AG09319 (cell line): ENCODE data around the gene NCBP3.

ENCODE experiments used
- DNase-seq: peaks from one replicate; pipeline ENCODE4 v3.0.0-alpha.2; 2010; ENCODE audit warnings: low read depth; ENCODE audit errors: extremely low read depth
- TF ChIP-seq, protein P1 (sequence below): IDR thresholded peaks from 2 replicates; pipeline ENCODE4 v1.5.1; 2011; ENCODE audit warnings: low read depth, mild to moderate bottlenecking, inconsistent platforms, low read length, moderate library complexity

NCBP3 gene

DNA sequence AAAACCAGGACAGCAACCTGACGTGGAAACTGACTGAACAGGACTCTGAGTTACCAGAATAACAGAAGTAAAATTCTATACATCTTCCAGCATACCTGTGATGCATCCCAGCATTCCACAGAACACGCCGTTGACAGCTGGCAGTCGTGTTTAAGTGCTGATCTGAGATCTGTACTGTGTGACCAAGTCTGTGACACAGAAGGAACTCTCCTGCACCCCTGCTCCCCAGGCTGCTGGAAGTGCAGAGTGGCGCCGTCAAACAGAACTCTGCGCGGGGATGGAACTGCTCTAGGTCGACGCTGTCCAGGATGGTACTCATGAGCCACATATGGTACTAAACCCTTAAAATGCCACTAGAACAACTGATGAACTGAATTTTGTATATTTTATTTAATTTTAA lies 44.3 kb downstream of the NCBP3 start:
- TF ChIP-seq, protein P1, sequence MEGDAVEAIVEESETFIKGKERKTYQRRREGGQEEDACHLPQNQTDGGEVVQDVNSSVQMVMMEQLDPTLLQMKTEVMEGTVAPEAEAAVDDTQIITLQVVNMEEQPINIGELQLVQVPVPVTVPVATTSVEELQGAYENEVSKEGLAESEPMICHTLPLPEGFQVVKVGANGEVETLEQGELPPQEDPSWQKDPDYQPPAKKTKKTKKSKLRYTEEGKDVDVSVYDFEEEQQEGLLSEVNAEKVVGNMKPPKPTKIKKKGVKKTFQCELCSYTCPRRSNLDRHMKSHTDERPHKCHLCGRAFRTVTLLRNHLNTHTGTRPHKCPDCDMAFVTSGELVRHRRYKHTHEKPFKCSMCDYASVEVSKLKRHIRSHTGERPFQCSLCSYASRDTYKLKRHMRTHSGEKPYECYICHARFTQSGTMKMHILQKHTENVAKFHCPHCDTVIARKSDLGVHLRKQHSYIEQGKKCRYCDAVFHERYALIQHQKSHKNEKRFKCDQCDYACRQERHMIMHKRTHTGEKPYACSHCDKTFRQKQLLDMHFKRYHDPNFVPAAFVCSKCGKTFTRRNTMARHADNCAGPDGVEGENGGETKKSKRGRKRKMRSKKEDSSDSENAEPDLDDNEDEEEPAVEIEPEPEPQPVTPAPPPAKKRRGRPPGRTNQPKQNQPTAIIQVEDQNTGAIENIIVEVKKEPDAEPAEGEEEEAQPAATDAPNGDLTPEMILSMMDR: no peak

DNA sequence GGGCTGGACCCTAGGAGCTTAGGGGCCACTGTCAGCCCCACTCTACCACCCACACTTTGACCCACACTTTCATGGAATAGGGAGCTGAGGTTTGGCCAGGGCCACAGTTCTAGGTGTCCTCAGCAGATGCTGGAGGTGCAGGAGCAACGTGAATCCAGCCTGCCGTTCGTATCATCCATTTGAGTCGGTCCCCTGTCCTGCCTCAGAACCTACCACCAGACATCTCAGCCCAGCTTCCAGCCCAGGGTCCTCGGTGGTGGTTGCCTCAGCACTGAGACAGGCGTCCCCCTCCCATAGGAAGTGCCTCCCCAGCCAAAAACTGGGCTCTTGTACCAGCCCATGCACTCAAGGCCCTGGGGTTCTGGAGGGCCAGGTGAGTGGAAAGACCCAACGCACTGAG lies 44.7 kb downstream of the NCBP3 start:
- DNase-seq: no peak

More for the DNA sequence above, 44.3 kb downstream of the NCBP3 start:
- no peak for DNase-seq

DNA sequence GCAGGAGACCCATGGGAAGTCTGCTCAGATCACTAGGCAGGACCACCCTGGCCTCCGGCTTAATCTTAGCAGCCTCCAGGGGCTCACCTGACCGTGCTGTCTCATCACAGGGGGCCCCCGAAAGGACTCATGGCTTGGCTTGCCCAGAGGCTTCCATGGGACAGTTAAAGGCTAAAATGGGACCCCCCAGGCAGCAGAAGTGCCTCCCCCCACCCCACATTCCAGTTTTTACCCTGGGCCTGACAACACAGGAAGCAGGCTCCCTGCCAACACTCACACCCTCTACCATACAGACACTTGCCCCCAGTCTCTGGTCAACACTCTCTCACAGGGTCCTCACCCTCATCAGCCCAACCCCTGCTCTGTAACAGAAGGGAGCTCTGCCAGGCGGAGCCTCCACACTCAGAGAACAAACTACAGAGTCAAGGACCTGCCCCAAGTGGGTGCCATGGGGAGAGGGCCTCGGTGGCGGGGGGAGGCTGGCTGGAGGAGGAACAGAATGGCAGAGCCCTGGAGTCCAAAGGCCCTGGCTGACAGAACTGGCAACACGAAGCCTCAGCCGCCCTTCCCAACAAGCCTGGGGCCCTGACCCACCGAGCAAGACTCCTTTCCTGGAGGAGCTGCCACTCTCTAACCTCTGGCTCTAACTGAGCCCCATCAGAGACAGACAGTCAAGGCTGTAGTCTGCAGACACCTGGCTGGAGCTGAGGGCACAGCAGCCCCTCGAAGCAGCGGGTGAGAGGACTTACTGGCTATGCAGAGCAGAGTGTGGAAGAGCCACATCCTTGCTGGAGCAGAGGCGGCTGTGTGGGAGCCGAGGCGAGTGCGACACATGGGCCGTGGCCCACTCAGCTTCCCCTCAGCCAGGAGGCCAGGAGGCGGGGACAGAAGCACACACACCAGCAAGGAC lies 45.4 kb downstream of the NCBP3 start, which contains the start of gene ITGAE:
TSS of gene ITGAE (minus strand) at position 827 of the 910 bp plus-strand sequence. CDS start at position 783, 44 bp downstream.
- TF ChIP-seq, protein P1: no peak
- no peak for DNase-seq

More for the DNA sequence above, 44.7 kb downstream of the NCBP3 start:
- TF ChIP-seq, protein P1: no peak

DNA sequence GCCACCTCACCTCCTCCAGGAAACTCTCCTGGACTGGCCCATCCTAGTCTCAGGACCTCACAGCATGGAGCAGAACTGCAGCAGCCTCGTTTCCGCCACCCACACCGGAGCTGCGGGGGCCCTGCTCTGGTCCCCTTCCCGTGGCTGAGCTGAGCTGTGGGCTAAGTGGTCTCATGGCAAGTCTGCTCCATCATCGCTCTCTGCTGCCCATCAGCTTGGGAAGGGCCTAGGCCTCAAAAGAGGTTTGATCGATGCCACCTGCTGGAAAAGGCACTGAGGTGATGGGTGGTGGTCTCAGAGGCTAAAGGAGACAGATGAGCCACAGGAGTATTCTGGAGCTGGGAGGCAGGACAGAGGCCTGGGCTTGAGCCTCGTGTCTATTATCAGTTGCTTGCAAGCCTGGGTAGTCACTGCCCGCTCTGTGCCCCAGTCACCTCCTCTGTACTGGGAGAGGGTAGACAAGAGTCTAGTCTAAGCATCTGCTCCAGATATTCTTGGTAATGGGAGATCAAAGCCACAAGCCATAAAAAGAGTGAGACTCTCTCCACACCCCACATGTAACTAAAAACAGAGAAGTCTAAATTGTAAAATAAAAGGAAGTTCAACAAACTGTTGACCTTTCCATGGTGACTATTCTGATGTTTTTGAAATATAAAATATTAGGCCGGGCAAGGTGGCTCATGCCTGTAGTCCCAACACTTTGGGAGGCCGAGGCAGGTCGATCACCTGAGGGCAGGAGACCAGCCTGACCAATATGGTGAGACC lies 46.7 kb downstream of the NCBP3 start:
- DNase-seq: no peak
- TF ChIP-seq, protein P1: no peak

DNA sequence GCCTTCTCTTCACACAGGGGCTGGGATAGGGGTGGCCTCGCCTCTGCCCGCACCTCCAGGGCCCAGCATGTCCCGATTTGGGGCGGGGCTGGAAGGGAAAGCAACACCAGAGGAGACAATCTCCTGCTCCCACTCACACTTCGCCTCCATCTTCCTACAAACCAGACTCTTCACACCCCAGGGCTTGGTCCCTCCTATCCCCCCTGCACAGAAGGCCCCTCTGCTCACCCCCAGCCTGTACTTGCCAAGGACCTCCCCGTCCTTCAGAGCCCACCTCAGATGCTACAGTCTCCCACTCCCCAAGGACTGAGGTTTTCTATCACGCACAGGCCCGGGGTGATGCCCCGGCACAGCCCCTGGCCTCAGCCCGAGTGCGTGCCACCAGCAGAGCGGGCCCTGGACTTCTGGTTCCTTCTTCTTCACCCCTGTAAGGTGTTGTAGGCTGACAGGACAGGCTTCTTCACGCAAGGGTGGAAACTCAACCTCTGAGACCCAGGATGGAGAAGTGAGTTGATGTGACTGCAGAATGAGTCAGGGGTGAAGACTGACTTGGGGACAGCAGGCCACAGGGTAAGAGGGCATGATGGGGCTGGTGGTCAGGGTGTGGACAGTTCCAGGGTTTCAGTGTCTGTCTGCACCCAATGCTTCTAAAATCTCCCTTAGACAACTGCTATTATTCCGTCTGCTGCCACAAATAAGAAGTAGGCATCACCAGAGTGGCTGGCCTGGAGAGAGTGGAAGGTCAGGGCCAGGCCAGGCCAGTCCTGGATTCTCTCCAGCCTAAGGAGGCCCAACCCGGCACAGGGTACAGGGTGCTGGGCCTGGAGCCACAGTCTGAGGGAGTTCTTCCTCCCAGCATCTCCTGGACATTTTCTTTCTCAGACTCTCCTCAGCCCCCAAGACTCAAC lies 47.5 kb downstream of the NCBP3 start:
- no peak for DNase-seq
- TF ChIP-seq, protein P1: no peak

DNA sequence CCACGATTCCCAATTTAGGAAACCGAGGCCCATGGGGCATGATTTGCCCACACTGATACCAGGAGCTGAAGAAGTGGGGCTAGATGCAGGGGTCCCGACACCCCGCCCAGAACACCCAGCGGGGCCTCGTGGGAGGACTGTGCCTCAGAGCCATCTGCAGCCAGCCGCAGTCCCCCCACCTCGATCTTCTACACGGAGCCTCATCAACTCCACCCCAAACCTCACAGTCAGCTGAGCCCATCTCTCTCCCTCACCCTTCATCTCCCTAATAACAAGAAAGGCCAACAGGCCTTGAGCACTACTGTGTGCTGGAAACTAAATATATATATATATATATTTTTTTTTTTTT lies 49.2 kb downstream of the NCBP3 start:
- TF ChIP-seq, protein P1: no peak
- DNase-seq: no peak
